ENCODE results near the gene WDR88. TPM values are rescaled to one million over a fixed set of nuclear protein-coding genes. Genes with fewer than 3 reads are reported as not detected.
"Not testable (repeated sequence)": the region's sequence is repeated elsewhere in the genome, so short reads cannot be mapped to it uniquely, and the experiment has no call there.

The WDR88 gene
- polyA plus RNA-seq, 3 donors = 0.87 to 2.1 (median 1.8) TPM

DNA sequence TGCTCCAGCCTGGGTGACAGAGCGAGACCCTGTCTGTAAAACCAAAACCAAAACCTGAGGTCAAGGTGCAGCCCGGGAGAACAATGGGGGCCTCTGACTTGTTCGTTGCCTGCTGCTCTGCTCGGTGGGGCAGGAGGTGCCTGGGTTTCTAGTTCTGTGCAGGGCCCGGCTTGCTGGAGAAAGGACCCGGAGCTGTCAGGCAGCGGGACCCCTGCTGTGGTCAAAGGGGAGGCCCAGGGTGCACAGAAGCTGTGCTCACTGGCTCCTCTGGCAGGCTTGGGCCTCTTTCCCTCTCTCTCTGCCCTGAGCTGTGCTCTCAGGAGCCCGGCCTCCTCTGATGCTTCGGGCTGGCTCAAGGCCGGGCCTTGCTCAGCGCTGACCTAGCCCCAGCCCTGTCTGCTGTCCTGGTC is 65.7 kb downstream of the WDR88 start:
- no peak for DNase-seq

DNA sequence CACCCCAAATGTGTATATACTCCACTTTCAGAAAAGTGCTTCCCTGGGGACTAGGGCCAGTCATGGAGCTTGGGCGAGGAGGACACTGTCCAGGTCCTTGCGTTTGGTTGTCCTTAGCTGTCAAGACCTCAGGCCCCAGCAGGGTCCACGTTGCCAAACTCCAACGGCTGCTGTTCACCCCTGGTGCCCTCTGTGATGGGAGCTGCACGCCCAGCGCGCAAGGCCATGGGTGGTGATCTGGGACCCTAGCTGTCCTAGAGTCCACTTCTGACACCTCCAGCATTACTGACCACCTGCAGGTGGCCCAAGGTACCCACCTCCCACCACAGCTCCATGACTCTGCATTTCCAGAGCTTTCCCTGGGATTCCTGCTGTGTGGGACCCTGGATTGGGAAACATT is 66.3 kb downstream of the WDR88 start:
- DNase-seq = no peak

DNA sequence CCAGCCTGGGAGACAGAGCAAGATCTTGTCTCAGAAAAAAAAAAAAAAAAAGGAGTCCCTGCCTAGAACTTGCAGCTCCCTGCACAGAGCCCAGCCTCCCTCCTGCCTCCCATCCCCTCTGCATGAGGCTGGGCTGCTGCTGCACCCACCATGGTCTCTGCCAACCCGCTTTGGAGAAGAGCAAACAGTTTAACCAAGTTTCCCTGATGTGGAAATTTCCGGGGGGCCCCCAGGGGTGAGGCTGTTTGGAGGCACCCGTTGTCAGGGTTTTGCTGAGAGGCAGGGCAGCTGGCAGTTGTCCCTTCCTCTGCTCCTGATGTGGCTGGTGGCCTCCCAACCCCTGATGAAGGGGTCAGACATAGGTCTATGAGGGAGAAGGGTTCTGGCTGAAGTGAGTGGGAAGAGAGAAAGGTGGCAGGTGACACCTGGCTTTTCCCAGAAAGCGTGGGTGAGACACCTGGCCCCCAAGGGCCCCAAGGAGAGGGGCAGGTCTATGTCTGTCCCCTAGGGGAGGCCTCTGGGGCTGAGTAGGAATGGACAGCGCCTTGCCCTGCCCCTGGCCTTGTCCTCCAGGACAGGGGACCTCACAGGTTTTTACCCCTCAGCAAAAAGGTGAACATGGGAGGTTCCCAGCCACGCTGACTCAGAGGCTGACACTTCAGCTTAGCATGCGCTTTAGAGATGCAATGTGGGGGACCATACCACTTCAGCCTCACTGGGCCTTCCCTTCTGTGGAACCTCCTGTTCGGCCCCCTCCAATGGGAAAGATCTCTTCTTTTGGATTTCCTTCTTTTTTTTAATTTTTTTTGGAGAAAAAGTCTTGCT is 67.7 kb downstream of the WDR88 start:
- no peak for DNase-seq

DNA sequence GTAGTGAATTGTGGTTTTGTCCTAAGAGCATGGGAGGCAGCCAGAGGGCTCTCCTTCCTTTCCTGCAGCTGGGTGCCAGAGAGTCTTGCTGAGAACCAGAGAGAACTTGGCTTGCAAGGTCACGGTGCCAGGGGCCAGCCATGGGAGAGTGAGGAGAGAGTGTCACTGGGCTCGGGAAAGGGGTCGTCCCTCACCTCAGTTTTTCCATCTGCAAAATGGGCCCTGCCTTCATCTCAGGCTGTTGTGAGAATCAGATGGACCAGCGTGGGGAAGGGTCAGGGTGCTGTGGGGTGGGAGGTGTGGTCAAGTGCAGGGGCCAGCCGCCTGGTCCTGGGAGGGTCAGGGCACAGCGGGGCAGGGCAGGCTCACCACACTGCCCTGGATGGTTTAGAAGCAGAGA is 69.6 kb downstream of the WDR88 start:
- no peak for DNase-seq

DNA sequence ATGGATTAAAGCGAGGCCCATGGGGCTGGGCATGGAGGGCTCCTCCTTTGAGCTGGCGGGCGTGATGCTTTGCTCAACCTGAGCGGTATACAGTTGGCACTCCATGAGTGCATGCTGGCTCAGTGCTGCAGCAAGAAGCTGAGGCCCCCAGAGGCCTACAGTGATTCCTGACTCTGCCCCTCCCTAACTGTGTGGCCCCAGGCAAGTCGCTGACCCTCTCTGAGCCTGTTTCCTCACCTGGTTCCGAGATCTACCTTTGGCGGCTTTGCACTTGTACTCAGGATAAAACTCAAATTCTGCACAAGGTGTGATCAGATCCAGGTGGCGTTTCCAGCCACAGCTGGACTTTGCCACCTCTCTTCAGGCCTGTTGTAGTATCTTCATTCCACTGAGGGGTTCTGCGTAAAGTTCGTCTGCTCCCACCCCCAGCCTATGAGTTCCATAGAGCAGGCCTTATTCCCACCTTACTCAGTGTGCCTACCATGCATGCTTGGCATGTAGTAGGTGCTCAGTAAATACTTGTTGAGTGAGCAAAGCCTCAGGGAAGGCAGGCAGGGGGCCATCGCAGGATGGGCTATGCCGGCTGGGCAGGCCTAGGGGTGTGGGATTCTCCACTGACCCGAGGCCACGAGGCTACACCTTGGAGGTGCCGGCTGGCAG is 70.1 kb downstream of the WDR88 start:
- no peak for DNase-seq

DNA sequence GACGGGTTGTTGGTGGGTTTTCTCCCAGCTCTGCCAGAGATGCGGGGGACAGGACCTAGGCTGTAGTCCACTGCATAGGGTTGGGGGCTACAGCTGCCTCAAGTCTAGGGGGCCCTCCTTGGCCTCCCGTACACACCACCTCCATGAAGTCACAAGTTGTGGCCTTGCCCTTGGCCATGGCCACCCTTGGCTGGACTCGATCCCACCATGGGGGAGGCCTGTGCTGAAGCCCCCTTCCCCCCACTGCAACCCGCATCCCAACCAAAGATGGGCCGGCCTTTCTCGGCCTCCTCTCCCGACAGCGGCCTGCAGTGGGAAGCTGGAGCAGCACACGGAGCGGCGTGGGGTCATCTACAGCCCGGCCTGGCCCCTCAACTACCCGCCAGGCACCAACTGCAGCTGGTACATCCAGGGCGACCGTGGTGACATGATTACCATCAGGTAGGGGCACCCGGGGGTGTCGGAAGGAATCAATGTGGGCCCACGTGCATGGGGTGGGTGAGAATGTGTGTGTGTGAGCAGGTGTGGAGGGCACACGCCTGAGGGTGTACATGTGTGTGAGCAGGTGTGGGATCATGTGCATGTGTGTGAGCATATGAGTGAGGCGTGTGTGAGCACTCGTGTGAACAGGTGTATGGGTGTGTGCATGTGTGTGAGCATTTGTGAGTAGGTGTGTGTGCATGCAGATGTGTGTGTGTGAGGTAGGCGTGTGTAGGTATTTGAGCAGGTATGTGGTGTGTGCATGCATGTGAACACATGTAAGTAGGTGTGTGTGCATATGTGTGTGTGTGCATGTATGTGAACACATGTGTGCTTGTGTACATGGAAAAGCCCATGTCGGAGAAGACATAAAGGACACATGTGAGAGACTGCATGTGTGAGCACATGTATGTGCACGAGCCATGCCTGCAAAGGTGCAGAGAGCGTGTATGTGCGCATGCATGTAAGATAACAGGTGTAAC is 70.9 kb downstream of the WDR88 start:
- DNase-seq = no peak

DNA sequence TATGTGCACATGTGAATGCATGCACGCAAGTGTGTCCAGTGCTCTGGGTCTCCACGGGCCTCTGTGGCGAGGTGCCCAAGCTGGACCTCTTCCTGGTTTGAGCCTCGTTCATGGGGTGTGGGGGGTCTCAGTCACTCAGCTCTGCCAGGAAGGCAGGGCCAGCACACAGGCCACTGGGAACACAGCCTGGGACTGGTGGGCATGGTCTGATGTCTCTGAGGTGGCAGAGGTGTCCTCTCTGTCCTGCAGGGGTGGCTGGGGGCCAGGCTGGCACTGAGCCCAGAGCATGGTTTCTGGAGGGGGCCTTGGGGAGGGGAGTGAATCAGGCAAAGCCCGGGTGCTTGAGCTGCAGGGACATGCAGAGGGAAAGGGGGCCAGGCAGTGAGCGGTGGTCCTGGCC is 71.6 kb downstream of the WDR88 start:
- DNase-seq = no peak

DNA sequence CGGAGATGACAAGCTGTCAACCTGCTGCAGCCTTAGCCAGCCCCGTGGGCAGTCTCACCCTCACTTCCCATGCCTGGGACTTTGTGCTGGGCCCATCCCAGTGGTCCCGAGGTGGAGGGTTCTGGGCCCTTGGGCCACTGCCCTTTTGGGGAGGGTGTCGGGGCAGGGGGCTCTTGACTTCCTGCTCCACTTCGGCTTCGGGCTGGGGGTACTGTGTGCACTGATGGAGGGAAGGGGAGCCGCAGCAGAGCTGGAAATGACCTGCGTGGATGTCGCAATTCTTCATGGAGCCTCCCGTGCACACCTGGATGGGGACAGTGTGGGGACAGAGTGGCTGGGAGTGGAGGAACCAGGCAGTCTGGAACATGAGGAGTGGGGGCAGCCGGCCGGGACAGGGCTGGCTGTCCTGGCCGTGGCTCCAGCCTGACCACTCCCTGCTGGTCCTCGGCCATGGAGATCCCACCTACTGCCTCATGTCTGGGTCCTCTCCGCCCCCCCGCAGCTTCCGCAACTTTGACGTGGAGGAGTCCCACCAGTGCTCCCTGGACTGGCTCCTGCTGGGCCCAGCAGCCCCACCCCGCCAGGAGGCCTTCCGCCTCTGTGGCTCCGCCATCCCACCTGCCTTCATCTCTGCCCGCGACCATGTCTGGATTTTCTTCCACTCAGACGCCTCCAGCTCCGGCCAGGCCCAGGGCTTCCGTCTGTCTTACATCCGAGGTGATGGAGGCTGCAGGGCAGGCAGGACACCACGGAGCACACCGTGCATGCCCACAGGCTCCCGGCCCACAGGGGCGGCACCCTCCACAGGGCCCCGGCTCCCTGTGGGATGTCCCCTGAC is 72.4 kb downstream of the WDR88 start:
- DNase-seq = no peak

DNA sequence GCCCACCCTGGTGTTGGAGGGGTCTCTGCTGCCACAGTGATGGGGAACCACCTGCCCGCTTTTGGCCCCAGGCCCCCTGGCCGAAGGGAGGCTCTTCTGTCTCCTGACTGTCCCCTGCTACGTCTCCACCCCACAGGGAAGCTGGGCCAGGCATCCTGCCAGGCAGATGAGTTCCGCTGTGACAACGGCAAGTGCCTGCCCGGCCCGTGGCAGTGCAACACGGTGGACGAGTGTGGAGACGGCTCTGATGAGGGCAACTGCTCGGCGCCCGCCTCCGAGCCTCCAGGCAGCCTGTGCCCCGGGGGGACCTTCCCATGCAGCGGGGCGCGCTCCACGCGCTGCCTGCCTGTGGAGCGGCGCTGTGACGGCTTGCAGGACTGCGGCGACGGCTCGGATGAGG is 73.2 kb downstream of the WDR88 start:
- DNase-seq = no peak

DNA sequence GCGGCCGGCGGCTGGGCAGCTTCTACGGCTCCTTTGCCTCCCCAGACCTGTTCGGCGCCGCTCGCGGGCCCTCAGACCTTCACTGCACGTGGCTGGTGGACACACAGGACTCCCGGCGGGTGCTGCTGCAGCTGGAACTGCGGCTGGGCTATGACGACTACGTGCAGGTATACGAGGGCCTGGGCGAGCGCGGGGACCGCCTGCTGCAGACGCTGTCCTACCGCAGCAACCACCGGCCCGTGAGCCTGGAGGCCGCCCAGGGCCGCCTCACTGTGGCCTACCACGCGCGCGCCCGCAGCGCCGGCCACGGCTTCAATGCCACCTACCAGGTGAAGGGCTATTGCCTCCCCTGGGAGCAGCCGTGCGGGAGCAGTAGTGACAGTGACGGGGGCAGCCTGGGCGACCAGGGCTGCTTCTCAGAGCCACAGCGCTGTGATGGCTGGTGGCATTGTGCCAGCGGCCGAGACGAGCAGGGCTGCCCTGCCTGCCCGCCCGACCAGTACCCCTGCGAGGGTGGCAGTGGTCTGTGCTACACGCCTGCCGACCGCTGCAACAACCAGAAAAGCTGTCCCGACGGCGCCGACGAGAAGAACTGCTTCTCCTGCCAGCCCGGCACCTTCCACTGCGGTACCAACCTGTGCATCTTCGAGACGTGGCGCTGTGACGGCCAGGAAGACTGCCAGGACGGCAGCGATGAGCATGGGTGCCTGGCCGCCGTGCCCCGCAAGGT is 73.8 kb downstream of the WDR88 start:
- no peak for DNase-seq

DNA sequence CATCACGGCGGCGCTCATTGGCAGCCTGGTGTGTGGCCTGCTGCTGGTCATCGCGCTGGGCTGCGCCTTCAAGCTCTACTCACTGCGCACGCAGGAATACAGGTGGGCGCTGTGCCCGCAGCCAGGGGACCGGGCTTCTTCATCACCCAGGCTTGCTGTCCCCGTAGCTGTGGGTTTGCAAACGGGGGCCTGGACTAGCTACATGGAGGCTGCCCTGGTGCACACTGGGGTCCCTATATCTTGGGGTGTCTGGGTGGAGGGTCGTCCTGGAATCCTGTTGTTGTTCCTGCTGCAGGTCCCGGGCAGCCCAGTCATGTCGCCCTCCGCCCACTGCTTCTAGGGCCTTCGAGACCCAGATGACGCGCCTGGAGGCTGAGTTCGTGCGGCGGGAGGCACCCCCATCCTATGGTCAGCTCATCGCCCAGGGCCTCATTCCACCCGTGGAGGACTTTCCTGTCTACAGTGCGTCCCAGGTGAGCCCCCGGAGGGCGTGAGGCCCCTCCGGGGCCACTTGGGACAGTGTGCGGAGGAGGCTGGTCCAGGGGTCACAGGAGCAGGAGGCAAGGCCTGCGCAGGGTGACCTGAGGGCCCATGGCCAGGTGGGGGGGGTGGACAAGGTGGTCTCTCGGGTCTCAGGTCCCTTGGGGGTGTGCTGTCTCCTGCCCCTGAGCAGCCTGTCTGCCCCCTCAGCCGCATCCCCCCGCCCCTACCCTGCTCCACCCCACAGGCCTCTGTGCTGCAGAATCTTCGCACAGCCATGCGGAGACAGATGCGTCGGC is 74.5 kb downstream of the WDR88 start:
- DNase-seq = no peak

DNA sequence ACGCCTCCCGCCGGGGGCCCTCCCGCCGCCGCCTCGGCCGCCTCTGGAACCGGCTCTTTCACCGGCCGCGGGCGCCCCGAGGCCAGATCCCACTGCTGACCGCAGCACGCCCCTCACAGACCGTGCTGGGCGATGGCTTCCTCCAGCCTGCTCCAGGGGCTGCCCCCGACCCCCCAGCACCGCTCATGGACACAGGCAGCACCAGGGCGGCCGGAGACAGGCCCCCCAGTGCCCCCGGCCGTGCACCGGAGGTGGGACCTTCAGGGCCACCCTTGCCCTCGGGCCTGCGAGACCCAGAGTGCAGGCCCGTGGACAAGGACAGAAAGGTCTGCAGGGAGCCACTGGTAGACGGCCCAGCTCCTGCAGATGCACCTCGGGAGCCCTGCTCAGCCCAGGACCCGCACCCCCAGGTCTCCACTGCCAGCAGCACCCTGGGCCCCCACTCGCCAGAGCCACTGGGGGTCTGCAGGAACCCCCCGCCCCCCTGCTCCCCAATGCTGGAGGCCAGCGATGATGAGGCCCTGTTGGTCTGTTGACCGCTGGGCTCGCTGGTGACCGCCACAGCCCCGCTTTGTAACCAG is 75.2 kb downstream of the WDR88 start:
- no peak for DNase-seq

DNA sequence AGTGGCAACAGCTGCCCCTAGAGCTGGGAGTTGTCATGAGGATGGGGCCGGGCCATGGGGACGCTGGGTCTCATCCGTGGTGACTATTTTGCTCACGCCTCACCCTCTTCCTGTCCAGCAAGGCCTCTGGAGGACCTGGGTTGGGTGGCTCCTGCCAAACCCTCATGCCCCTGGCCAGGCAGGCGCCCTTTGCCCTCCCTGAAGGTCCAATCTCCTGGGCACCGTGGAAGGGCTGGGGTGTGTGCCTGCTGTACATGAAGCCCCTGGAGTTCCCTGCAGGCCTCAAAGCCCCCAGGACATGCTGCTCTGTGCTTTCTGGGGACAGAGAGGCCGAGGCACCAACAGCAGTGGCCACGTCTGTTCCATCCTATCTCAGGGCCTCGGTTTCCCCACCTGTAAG is 76.0 kb downstream of the WDR88 start:
- DNase-seq = no peak

DNA sequence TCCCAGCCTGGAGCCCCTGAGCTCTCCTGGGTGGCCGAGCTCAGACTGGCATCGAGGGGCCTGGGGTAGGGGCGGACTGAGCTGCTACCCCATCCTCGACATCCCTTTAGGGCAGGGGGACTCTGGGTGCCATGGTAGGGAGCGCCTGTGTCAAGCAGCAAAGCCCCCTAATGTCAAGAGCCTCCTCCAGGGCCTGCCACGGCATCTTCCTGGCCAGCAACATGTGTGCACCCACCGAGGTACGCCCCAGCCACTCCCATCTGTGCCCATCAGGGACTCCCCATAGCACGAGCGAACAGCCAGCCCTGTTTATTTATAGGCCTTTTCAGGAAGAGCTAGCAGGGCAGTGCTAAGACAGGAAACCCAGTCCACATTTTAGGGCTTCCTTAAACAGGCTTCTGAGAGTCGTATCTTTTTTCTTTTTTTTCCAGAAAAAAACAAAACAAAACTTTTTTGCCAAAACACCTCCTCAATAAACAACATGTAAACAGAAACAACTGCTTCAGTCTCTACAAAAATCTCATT is 76.5 kb downstream of the WDR88 start:
- DNase-seq = no peak

DNA sequence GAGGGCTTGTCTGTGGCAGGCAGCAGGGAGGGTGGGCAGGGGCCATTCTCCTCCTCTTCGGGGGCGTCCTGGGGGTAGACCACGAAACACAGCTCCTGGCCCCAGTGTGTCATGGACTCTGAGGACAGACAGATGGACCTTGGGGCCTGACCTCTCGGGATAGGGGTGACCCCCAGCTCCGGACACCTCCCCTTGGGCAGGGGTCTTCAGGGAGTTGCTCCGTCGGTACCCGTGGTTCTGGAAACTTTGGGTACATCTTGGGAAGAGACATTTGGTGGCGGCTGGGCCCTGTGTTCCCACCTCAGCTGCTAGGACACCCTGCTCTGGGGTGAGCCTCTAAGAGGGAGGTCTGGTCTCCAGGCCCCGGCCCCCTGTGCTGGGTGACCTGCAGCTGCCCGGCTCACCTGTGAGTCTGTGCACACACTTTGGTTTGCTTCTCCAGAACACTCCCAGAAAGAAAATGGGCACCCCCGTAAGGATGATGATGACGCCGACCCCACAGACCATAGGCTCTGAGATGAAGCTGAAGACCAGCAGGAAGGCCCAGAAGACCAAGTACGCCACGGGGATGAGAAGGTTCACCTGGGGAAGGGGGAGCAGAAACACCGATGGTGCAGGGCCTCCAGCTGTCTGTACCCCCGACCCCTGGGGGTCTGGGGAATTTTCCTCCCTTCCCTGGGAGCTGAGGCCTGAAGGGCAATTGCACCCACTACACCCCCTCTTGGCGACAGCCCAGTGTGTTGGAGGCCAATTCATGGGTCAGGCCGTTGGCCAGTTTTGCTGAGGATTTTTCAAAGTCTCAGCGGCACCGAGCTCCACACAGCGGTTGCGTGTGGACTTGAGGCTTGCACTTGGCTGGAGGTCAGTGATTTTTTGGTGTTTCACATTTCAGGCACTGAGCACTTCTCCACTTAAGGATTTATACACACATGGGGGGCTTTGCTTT is 77.3 kb downstream of the WDR88 start:
- DNase-seq = no peak

DNA sequence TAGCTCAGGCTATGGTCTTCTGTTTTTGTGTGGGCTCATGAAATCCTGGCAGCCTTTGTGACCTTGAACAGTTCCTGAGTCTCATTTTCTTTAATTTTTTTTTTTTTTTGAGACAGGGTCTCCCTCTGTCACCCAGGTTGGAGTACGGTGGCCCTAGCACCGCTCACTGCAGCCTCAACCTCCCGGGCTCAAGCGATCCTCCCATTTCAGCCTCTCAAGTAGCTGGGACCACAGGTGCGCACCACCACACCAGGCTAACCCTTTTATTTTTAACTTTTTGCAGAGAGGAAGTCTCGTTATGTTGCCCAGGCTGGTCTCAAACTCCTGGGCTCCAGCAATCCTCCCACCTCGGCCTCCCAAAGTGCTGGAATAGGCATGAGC is 77.9 kb downstream of the WDR88 start:
- not testable (repeated sequence) for DNase-seq

DNA sequence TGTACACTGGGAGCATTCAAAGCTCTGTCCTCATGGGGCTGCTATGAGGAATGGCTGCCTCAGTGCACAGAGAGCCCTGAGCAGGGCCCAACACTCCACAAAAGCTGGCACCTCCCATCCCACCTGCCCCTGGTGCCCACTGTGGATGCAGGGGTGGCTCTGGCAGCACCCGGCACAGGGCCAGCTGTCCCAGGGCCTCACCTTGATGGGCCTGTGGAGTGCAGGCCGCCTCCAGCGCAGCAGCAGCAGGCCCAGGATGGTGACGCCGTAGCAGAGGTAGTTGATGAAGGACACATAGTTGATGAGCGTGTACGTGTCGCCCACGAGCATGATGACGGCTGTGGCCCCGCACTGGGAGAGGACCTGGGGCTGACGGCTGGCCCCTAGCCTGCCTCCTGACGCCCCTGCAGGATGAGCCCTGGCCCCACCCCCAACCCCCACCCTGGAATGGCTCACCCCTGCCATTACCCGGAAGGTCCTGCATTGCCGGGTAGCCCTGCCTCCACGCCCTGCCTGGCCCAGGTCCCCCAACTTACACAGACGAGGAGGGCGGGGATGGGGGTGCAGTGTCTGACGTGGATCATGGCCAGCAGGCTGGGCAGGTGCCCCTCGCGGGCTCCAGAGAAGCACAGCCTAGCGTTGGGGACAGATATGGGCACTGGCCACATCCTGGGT is 78.5 kb downstream of the WDR88 start:
- DNase-seq = no peak
